GM12875 (cell line): ENCODE results near the gene MEF2C.

Experiments used
- H3K4me3 ChIP-seq: one replicate; pipeline ENCODE4 v1.5.1; 2011; ENCODE audit warnings: low read depth, low read length, control low read depth
- TF ChIP-seq, protein P1 (sequence below): IDR thresholded peaks from 2 replicates; pipeline ENCODE4 v1.5.1; 2011; ENCODE audit warnings: low read depth, mild to moderate bottlenecking, control low read depth, inconsistent platforms, low read length, moderate library complexity, borderline replicate concordance; ENCODE audit not compliant: insufficient read depth

MEF2C gene

DNA sequence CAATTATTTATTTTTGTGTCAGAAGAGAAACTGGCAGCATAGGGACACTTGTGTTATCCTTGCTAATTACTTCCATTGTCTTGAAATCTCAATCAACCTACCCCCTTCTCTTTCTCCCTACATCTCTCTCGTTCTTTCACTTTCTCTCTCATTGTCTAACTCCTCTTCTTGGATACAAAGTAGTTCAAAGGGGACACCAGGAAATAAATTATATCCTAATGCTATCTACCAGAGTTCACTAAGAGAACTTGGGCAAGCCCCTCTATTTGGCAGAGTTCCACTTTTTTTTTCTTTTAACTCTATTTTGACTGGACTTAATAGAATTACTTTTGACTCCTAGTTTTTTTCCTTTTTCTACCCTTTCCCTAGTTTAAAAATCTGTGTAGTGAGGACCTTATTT lies 102.2 kb downstream of the MEF2C start:
- no peak overlapping the region for H3K4me3 ChIP-seq

GRCh38 chr5:88778736-88779135 lies 104.2 kb downstream of the MEF2C start:
- TF ChIP-seq, protein P1, sequence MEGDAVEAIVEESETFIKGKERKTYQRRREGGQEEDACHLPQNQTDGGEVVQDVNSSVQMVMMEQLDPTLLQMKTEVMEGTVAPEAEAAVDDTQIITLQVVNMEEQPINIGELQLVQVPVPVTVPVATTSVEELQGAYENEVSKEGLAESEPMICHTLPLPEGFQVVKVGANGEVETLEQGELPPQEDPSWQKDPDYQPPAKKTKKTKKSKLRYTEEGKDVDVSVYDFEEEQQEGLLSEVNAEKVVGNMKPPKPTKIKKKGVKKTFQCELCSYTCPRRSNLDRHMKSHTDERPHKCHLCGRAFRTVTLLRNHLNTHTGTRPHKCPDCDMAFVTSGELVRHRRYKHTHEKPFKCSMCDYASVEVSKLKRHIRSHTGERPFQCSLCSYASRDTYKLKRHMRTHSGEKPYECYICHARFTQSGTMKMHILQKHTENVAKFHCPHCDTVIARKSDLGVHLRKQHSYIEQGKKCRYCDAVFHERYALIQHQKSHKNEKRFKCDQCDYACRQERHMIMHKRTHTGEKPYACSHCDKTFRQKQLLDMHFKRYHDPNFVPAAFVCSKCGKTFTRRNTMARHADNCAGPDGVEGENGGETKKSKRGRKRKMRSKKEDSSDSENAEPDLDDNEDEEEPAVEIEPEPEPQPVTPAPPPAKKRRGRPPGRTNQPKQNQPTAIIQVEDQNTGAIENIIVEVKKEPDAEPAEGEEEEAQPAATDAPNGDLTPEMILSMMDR = no peak
- no peak overlapping the region for H3K4me3 ChIP-seq

More for the DNA sequence above, 102.2 kb downstream of the MEF2C start:
- TF ChIP-seq, protein P1 = no peak

DNA sequence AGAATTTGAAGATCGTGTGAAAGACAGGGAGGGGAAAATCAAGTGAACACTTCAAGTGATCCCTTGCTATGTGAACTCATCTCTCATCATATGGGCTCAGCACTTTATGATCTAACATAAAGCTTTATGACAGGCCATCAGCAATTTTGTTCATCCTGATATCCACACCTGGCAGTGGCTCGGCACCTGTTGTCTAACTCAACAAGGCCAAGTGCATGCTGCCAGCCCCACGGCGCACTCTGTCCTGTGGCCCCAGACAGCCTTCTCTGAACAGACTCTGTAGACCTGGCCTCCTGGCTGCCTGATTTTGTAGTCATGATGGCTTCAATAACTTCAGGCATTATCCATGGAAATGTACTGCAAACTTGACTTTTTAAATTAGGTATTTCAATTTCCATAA lies 106.3 kb downstream of the MEF2C start:
- TF ChIP-seq, protein P1 = no peak
- no peak overlapping the region for H3K4me3 ChIP-seq

- TF ChIP-seq, protein P1 = no peak
- H3K4me3 ChIP-seq = no peak overlapping the region
These were observed 110.2 kb downstream of the MEF2C start for GRCh38 chr5:88772831-88773230.

DNA sequence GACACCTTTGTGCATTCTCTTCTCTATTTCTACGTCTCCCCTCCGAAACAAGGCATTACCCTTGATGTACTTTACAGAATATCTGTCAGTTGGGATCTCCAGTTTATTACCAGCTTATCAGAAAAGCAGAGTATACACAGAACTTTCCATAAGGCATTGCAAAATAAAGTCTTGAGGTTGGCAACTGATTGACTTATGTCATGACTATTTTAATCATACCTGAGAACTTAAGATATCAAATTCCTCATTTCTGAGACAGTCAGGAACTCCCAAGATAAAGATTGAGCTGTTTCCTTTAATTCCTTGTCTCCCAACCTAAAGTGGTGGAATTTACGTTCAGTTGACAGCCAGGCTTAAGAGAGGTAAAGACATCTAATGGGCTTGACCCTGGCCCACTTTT lies 110.9 kb downstream of the MEF2C start:
- TF ChIP-seq, protein P1 = no peak
- no peak overlapping the region for H3K4me3 ChIP-seq

DNA sequence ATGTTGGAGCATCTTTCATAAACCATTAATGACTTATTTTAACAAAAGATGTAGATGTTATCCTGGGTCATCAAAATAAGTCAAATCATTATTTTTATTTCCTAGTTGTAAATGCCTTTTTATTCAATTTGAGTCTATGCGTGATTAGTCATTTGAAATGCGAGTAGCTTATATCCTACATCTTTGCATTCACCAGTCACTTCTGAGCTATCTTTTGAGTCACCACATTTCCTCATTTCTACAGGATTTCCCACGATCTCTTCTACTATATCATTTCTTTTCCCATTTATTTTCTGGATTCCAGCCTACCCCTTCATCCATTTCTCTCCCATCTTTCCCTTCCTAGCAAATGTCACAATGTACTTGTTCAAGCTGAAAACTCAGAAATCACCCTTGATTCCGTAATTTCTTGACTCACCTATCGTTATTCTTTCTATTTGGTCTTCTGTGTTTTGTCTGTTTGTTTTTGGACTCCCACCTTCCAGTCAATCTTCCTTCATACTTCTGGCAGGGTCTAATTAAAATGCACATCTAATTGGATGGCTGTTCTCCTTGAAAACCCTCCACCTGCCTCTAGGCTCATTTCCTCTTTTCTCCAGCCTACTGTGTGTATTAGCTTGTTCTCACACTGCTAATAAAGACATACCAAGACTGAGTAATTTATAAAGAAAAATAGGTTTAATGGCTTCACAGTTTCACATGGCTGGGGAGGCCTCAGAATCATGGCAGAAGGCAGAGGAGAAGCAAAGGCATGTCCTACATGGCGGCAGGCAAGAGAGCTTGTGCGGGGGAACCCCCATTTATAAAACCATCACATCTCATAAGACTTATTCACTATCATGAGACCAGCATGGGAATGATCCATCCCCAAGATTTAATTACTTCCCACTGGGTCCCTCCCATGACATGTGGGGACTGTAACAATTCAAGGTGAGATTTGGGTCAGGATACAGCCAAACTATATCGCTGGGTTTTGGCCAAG lies 112.4 kb downstream of the MEF2C start:
- H3K4me3 ChIP-seq = no peak overlapping the region
- TF ChIP-seq, protein P1 = no peak

GRCh38 chr5:88769165-88769564 lies 113.8 kb downstream of the MEF2C start:
- no peak overlapping the region for H3K4me3 ChIP-seq
- TF ChIP-seq, protein P1 = no peak
